GM19395 (cell line): ENCODE measurements around the gene CACNB3.
A peak's percentile ranks its signal among the peaks of the same experiment; 100 is the strongest.
"Not testable (repeated sequence)": the region's sequence is repeated elsewhere in the genome, so short reads cannot be mapped to it uniquely, and the experiment has no call there.

Experiments used
- ATAC-seq: cut with Tn5 transposase; IDR thresholded peaks from one replicate; pipeline ENCODE4 v1.9.1; 2021; ENCODE audit warnings: mild to moderate bottlenecking, moderate library complexity; ENCODE audit not compliant: unreplicated experiment

Gene CACNB3

DNA sequence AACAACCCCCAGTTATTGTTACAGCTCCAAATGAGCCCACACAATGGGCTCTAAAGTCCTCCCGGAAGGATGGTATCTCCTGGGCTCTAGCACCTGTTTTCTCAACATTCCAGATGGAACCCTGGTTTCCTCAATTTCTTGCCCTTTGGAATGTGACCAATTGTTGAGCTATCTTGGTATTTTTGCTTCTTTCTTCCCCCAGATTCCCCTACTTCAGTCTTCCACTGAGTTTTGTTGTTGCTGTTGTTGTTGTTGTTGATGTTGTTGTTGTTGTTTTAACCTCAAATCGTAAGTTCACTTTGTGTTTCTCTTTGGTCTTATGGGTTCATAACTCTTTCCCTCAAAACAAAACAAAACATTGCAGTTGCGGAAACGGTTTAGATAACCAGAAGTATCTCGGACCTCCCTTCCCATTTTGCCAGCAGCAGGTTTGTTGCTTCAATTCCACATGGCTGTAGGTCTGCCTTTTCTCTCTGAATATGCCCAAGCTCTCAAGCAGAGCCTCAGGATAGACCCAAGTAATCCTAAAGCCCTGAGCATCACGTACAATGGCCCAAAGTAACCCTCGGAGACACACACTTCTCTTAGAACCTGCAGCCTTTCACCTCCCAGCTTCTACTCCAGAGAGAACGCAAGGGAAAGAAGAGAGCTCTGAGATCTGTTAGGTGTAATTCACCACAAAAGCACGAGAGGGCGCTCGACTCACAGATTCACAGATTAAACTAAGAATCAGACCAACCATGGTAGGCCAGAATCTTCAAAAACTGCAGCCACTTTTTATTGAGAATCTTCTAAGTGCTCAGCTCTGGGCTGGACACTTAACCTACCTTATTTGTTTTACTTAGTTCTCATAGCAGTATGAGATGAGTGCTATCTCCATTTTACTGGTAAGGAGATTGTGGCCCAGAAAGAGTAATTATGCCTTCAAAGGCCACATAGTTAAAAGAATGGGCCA lies 34.7 kb downstream of the CACNB3 start:
- ATAC-seq, result peak; percentile 50

DNA sequence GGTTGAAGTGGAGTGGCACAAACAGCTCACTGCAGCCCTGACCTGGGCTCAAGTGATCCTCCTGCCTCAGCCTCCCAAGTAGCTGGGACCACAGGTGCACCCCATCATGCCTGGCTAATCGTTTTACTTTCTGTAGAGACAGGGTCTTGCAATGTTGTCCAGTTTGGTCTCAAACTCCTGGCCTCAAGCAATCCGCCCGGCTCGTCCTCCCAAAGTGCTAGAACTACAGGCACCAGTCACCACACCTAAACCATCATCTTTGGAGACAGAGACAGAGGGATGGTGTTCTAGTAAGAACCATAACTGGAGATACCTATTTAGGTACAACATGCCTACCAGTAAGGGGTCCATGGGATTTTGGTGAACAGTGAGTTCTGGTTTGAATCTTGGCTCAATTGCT lies 36.2 kb downstream of the CACNB3 start:
- no peak for ATAC-seq

DNA sequence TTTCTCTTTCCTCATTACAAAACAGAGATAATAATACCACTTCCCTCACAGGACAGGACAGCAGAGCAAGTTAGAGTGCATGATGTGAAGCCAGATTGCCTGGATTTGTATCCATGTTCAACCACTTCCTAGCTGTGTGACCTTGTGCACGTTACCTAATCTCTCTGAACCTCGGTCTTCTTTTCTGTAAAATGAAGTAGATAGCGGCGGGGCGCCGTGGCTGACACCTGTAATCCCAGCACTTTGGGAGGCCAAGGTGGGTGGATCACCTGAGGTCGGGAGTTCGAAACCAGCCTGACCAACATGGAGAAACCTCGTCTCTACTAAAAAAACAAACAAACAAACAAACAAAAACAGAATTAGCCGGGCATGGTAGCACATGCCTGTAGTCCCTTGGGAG lies 36.6 kb downstream of the CACNB3 start:
- ATAC-seq, result not testable (repeated sequence)

DNA sequence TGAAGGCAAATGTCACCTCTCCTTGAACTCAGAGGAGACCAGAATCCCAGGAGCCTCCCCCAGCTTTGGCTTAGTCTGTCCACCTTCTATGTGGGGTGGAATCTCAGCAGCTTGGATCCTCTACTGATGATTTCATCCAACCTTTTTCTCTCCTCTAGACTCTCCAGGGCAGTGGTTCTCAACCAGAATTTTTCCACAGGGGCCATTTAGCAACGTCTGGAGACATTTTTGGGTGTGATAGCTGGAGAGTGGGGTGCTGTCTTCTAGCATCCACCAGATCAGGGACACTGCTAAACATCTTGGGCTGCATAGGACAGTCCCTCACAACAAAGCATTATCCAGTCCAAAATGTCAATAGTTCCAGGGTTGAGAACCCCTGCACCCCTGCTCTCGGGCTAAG lies 38.1 kb downstream of the CACNB3 start:
- ATAC-seq, result no peak

DNA sequence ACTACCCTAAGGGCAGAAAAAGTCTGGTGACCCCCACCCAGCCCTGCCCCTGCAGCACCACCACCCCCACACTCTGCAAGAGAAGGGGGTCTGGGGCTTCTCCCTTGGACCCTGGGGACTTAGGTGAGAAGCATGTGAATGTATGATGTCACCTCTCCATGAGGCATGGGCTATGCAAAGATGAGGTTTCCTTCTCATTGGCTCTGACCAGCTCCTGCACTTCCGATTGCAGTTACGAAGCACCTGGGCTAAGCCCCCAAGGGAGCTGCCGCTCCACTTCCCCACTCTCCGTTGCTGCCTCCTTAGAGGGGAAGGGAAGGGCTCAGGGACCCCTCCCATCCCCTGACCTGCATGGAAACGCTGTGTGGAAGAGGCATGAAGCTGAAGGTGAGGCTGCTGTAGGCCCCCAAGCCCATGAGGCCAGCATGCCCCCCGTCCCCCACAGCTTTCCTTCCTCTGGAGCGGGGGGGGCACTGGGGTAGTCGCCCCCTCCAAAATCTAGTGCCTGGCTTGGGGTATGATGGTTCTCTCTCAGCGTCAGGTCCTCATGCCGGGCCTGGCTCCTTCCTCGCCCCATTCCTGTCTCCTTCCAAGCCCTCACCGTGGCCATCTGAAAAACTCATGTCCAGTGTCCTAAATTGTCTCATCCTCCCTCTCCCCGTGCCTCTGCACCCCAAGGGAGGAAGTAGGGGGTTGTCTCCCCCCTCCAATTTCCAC lies 39.1 kb downstream of the CACNB3 start:
- ATAC-seq, result no peak

DNA sequence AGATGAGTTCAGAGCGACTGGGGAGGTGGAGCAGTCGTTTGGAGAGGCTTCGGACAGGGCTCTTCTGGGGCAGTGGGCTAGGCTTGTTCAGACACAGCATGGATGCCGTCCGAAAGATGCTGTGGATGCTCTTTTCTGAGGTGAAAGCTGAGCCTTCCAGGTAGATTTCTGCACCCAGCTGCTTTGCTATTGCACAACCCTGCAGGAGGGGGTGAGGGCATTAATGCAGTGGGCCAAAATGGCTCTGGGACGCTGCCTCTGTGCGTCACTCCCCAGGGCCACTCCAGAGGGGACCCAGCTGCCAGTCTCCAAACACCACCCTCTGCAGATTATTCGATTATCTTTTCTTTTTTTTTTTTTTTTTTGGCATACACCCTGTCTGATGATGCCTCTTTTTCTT lies 39.7 kb downstream of the CACNB3 start:
- ATAC-seq, result no peak

DNA sequence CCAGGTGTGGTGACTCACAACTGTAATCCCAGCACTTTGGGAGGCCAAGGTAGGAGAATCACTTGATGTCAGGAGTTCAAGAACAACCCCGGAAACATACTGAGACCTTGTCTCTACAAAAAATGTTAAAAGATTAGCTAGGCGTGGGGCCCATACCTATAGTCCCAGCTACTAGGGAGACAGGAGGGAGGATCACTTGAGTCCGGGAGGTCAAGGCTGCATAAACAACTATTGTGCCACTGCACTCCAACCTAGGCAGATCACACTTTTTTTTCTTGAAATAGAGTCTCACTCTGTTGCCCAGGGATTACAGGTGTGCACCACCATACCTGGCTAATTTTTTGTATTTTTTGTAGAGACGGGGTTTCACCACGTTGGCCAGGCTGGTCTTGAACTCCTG lies 41.3 kb downstream of the CACNB3 start:
- ATAC-seq, result no peak

DNA sequence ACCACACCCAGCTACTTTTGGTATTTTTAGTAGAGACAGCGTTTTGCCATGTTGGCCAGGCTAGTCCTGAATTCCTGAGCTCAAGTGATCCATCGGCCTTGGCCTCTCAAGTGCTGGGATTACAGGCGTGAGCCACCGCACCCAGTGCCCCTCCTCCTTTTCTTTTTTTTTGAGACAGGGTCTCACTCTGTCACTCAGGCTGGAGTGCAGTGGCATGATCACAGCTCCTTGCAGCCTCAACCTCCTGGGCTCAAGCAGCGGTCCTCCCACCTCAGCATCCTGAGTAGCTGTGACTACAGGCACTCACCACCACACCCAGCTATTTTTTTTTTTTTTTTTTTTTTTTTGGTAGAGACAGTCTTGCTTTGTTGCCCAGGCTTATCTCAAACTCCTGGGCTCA lies 41.9 kb downstream of the CACNB3 start:
- ATAC-seq, result not testable (repeated sequence)

DNA sequence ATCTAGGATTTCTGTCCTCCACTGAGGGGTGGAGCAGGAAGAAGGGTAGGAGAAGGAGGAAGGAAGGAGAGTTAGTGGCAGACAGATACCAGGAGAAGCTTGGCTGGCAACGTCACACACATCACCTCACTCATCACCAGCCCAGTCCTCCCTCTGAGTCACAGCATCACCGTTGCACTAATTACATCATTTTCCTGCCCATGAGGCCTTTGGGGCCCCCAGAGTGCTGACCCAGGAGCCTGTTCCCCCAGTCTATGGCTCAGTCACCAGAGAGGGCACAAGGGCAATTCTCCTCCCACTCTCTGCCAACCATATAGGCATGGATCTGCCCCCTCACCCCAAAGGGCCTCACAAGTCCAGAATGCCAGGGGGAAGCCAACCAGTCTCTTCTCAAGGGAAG lies 42.8 kb downstream of the CACNB3 start:
- no peak for ATAC-seq

DNA sequence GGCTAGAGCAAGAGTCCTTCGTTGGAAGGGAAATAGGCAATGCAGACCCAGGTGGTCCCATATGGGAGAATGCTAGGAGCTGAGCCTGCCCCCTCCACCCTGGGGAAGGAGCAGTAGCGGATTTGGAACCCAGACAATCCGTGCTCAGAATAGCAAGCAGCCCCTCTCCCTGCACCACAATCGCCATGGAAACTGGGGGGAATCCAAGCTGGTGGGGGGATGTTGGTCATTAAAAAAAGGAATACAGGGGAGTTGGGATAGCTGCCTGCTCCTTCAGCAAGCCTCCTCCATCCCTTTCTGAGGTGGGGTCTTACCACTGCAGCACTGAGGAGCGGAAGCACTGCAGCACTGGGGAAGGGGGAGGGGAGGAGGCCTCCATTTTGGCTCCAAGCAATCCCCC lies 44.5 kb downstream of the CACNB3 start:
- ATAC-seq, result no peak

DNA sequence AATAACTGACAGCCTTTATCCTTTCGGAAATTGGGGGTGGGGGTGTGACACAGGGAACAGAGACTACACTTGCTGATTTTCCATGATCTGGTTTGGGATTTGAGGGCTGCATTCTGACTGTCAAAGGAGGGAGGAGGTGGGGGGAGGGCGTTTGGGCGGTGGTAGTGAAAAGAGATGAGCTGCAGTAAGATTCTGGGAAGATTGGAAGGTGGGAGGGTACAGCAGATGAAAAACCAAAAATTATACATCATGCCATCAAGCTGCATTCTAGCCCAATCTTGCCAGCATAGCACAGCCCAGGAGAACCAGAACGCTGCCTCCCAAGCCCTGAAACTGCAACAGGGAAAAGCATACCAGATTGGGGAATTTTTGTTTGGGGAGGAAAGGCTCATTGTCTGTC lies 45.0 kb downstream of the CACNB3 start:
- no peak for ATAC-seq

DNA sequence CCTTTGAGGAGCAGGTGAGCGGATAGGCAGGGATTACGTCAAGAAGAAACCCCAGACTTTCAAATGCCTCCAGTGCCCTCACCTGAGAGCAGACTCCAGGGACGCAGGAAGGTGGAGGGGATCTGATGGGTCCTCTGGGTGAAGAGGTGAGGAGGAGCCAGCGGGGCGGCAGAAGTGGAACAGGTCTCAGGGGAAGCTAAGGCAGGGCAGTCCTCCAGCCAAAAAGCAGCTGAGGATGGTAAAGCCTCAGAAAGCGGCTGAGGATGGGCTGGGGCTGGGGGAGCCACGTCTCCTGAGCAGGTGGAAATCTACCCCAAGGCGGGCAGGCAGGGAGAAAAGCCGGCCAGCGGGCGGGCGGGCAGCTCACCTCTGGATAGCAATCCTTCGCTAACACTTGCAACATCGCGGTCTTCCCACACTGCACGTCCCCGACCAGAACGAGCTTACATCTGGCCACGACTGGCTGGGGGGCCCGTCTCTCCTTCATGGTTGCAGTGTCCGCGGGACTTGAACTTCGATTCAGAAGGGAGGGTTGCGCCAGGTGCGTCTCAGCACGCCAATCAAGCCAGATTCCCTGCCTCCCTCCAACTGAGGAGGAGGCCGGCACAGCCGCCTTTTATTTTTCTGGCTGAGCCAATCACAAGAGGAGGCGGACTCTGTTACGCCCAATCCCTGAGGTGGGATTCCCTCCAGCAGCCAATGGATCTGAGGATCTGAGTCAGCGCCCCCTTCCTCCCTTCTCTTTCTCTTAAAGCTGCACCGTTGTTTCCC lies 47.2 kb downstream of the CACNB3 start, which contains the start of gene RND1:
Gene RND1, minus strand, starts transcription at position 590 of the 771 bp plus-strand sequence. Its CDS starts 103 bp downstream, at position 487.
- ATAC-seq, result peak; percentile 95

DNA sequence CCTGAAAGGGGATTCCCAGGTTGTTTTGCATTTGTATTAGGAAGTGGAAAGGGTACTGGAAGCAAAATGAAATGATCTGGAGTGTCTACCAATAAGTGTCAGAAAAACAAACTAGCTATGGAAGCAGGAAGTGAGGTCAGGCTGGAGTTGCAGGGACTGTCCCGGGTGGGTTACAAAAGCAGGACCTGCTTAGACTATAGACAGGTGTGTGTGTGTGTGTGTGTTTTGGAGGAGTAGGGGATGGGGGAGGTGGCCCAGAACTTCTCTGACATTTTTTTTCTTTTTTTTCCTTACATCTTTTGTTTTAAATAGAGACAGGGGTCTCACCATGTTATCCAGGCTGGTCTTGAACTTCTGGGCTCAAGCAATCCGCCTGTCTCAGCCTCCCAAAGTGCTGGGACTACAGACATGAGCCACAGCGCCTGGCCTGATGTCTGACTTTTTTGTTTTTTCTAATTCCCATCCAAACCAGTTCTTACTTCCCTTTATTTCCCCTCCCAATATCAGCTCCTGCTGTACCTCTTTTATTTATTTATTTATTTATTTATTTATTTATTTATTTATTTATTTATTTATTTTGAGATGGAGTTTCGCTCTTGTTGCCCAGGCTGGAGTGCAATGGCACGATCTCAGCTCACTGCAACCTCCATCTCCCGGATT lies 47.9 kb downstream of the CACNB3 start:
- peak; percentile 56 for ATAC-seq

DNA sequence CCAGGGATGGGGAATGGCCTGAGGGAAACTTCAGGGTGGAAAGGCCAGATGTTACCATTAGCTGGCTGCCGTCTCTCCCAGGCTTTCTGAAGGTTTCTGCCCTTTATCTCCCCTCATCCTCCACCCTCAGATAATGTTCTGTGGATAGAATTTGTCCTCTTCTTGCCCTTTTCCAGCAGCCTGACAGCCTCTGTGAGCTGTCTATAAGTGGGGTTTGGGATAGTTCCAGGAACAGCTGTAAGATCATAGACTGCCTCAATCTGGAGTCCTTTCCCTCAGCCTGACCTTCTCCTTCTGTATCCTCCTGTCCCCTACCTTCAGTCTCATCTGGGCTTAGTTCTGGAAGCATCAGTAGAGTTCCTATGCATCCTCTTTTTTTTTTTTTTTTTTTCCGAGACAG lies 50.2 kb downstream of the CACNB3 start:
- no peak for ATAC-seq

DNA sequence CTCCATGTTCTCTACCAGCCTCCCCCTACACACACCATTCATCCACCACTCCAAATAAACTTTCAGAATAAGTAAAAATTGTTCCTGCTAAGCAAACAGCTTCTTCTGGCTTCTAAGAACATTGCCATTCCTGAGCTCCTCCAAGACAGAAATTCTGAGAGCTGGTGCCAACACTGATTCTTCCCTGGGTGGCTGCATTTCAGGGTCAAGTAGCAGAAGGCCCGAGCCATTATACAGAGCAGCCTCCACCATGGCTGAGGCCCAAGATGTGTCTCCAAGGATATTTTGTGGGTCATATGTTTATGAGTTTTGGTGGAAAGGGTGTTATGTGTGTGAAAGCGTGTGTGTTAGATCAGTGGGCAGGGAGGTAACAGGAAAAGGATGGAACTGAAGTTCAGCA lies 50.9 kb downstream of the CACNB3 start:
- no peak for ATAC-seq

DNA sequence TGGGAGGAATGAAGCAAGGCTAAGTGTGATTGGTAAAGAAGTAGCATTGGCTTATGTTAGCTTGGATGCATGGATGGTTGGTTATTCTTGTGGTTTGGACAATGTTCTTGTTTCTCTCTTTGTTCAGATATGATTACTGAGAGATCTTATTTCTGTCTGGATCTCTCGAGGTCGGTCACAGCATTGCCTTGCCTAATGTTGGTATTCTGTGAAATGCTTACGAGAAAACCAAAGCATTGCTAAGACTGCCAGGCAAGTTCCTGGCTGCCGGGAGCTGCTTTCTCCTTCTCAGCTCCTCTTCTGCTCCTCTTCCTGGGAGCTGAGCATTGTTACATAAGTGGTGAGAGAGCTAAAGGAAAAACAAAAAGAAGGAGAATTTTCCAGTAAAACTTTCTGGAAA lies 54.8 kb downstream of the CACNB3 start:
- no peak for ATAC-seq

DNA sequence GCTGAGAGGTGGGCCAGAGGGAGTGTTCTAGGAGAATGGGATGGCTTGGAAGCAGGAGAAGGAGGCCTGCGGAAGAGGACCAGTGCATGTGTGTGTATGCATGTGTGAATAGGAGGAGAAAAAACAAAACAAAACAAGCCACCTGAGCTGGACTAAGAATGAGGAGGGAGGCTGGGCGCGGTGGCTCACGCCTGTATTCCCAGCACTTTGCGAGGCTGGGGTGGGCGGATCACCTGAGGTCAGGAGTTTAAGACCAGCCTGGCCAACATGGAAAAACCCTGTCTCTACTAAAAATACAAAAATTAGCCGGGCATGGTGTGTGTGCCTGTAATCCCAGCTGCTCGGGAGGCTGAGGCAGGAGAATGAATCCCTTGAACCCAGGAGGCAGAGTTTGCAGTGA lies 55.2 kb downstream of the CACNB3 start:
- not testable (repeated sequence) for ATAC-seq

DNA sequence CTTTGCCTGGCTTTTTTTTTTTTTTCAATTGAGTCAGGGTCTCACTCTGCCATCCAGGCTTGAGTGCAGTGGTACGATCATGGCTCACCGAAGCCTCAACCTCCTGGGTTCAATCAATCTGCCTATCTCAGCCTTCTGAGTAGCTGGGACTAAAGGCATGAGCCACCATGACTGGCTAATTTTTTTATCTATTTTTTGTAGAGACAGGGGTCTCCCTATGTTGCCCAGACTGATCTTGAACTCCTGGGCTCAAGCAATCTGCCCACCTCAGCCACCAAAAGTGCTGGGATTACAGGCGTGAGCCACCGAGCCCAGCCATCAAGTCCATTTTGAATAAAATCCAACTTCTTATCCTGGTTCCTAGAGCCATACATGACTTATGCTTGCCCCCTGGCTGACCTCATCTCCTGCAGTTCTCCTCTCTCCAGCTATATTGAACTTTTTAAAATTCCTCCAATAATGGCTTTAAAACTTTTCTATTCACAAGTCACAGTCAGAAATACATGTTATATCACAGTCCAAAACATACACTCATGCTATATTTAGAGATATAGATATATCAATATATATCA lies 57.7 kb downstream of the CACNB3 start:
- no peak for ATAC-seq
